Osteocyte (in vitro differentiated cells): ENCODE measurements around the gene RNU1-1. TPM values are rescaled to one million over a fixed set of nuclear protein-coding genes. Genes with fewer than 3 reads are reported as not detected.
A peak's percentile ranks its signal among the peaks of the same experiment; 100 is the strongest.
"Not testable (repeated sequence)": the region's sequence is repeated elsewhere in the genome, so short reads cannot be mapped to it uniquely, and the experiment has no call there.

Source experiments
- DNase-seq: peaks from one replicate; pipeline ENCODE4 v3.0.0; 2021; ENCODE audit warnings: mixed read lengths; ENCODE audit not compliant: unreplicated experiment; ENCODE audit errors: extremely low spot score
- H3K27ac Mint-ChIP-seq: one replicate; pipeline ENCODE4 v1.8.0; 2021; ENCODE audit warnings: mild to moderate bottlenecking, mixed read lengths; ENCODE audit not compliant: unreplicated experiment
- H3K27me3 Mint-ChIP-seq: one replicate; pipeline ENCODE4 v1.8.0; 2021; ENCODE audit warnings: mixed read lengths; ENCODE audit not compliant: unreplicated experiment
- H3K36me3 Mint-ChIP-seq: one replicate; pipeline ENCODE4 v1.8.0; 2021; ENCODE audit warnings: mixed read lengths; ENCODE audit not compliant: unreplicated experiment
- H3K4me1 Mint-ChIP-seq: one replicate; pipeline ENCODE4 v1.8.0; 2021; ENCODE audit warnings: mixed read lengths; ENCODE audit not compliant: unreplicated experiment
- H3K4me3 Mint-ChIP-seq: one replicate; pipeline ENCODE4 v1.8.0; 2021; ENCODE audit warnings: mild to moderate bottlenecking, moderate library complexity, mixed read lengths; ENCODE audit not compliant: unreplicated experiment
- H3K9me3 Mint-ChIP-seq: one replicate; pipeline ENCODE4 v1.8.0; 2021; ENCODE audit warnings: mixed read lengths; ENCODE audit not compliant: unreplicated experiment
- total RNA-seq: library from RNA; stranded (reverse); gene quantifications from 2 replicates; pipeline ENCODE4 v1.2.1, GENCODE V29; 2021

RNU1-1 gene
- total RNA-seq, 1 donor from 2014 or later, result 2,859 TPM

DNA sequence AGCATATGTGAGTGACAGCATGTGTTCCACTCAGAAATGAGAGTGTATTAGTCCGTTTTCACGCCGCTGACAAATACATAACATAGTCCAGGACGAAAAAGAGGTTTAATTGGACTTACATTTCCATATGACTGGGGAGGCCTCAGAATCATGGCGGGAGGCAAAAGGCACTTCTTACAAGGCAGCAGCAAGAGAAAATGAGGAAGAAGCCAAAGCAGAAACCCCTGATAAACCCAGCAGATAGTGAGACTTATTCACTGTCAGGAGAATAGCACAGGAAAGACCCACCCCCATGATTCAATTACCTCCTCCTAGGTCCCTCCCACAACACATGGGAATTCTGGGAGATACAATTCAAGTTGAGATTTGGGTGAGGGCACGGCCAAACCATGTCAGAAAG, 23.4 kb upstream of the RNU1-1 start:
- H3K27ac Mint-ChIP-seq, H3K36me3 Mint-ChIP-seq, DNase-seq, H3K4me3 Mint-ChIP-seq, H3K9me3 Mint-ChIP-seq: not testable (repeated sequence)
- Mint-ChIP-seq H3K27me3 (peaks cover 29% of the 10 kb centered on the region), H3K4me1 (peaks cover 11% of the 10 kb centered on the region)

DNA sequence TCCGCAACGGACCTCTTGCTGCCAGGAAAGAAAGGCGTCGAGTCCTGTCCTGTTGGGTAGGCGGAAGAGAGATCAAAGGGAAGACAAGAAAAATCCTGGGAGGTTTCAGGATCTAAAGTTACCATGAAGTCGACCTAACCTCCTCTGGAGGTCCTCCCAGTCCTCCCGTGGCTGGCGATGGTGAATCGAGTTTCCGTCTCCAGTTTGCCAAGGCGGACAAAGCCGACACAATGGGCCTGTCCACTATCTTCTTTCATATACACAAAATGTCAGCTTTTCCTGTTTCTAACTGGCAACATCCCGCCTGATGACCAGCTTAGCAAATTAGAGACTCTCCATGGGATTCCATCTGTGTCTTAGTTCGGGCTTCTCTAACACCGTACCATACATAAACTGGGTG, 22.7 kb upstream of the RNU1-1 start:
- not testable (repeated sequence) for H3K9me3 Mint-ChIP-seq, DNase-seq, H3K36me3 Mint-ChIP-seq, H3K27ac Mint-ChIP-seq, H3K4me3 Mint-ChIP-seq
- H3K4me1 Mint-ChIP-seq, result peaks cover 11% of the 10 kb centered on the region
- peaks cover 34% of the 10 kb centered on the region for H3K27me3 Mint-ChIP-seq

DNA sequence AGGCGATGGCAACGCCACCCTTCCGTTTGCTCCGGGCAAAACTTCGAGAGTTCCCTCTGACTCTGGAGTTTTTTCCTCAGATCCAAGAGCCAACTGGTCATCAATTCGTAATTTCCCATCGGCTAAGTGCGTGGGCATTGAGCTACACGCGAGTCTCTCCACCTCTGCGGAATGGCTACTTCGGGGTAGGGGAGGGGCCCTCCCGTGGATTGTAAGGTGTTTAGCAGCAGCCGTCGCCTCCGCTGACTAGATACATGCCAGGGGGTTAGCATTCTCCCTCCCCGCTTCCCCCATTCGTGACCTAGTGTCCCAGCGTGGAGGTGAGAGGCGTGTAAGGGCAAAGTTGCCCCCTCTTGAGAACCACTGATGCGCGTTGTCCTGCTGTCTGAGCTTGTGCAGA, 21.8 kb upstream of the RNU1-1 start:
- Mint-ChIP-seq H3K27me3 (peaks cover 29% of the 10 kb centered on the region), H3K4me1 (peaks cover 11% of the 10 kb centered on the region)
- H3K9me3 Mint-ChIP-seq, H3K27ac Mint-ChIP-seq, H3K36me3 Mint-ChIP-seq, H3K4me3 Mint-ChIP-seq, DNase-seq: not testable (repeated sequence)

DNA sequence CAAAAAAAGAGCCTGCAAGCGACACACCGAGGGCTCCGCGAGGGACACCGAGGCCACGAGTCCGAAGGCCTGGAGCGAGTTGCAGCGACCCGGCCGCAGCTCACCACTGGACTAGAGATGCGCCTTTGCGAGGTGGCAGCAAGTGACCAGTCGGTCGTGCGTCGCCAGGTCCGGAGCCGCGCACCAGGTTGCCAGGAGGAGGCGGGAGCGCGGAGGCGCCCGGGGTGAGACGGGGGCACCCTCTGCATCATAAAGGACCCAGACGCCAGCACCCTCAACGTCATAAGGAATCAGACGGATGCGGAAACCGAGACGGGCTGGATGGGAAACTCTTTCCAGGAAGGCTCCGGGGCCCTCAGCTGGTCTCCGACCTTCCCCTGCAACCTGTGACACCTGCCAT, 21.4 kb upstream of the RNU1-1 start:
- H3K9me3 Mint-ChIP-seq, DNase-seq, H3K27ac Mint-ChIP-seq, H3K36me3 Mint-ChIP-seq: not testable (repeated sequence)
- H3K4me3 Mint-ChIP-seq, result peak overlapping the region; percentile 72
- H3K27me3 Mint-ChIP-seq, result peaks cover 27% of the 10 kb centered on the region
- peaks cover 11% of the 10 kb centered on the region for H3K4me1 Mint-ChIP-seq

DNA sequence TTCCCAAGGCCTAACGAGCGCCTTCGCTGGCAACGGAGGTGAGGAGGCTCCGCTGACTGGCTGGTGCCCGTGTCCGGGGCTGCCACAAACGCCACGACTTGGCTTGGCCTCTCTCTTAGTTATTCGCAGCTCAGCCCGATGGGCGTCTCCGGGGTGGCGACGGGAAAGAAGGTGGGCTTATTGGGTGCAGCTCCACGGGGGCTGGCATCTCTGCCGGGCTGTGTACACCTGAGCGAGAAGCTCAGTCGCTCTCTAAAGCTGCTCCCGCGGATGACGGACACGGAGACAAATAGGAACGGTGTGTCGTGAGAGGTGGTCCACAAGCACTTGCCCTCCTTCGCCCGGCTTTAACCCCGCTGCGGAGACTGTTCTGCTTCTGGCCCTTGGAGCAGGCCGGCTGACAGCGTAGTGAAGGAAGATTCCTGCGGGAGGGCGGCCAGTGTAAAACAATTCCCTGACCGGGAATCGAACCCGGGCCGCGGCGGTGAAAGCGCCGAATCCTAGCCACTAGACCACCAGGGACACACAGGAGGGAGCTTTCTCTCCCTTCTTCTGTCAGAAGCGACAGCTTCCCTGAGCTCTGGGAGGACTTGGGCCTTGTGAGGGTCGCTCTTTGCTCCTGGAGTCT, 20.9 kb upstream of the RNU1-1 start:
- Mint-ChIP-seq H3K4me1 (peaks cover 11% of the 10 kb centered on the region), H3K27me3 (peaks cover 23% of the 10 kb centered on the region), H3K4me3 (peak overlapping the region; percentile 72)
- H3K36me3 Mint-ChIP-seq, H3K9me3 Mint-ChIP-seq, H3K27ac Mint-ChIP-seq: not testable (repeated sequence)
- peak; percentile 88 for DNase-seq

DNA sequence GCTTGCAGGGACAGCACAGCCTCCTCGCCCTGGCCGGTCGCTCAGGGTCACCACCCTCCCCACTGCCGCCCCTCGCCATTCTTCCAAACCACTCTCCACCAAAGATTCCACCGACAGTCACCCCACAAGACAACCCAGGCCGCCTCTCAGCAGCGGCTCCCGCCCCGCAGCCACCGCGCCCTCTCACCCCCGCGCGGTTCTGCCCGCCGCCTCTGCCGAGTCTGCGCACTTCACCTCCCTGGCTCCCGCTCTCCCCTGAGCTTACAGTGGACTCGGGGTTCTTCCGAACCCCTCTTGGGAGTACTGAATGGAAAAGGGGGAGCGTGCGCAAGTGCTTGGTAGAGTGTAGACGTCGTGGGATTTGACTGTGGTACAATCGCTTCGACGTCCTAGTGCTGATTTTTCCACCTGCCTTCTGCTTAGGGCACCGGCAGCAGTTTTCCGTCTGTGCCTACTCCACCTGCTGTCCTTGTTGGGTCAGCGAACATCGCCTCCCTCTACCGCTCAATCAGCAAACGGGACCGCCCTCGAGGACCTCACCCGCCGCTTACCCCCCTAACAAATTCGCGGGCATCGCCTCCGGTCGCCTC, 20.2 kb upstream of the RNU1-1 start:
- not testable (repeated sequence) for DNase-seq, H3K9me3 Mint-ChIP-seq, H3K36me3 Mint-ChIP-seq, H3K27ac Mint-ChIP-seq
- Mint-ChIP-seq H3K27me3 (peaks cover 23% of the 10 kb centered on the region), H3K4me3 (peak overlapping the region; percentile 72), H3K4me1 (peaks cover 11% of the 10 kb centered on the region)

DNA sequence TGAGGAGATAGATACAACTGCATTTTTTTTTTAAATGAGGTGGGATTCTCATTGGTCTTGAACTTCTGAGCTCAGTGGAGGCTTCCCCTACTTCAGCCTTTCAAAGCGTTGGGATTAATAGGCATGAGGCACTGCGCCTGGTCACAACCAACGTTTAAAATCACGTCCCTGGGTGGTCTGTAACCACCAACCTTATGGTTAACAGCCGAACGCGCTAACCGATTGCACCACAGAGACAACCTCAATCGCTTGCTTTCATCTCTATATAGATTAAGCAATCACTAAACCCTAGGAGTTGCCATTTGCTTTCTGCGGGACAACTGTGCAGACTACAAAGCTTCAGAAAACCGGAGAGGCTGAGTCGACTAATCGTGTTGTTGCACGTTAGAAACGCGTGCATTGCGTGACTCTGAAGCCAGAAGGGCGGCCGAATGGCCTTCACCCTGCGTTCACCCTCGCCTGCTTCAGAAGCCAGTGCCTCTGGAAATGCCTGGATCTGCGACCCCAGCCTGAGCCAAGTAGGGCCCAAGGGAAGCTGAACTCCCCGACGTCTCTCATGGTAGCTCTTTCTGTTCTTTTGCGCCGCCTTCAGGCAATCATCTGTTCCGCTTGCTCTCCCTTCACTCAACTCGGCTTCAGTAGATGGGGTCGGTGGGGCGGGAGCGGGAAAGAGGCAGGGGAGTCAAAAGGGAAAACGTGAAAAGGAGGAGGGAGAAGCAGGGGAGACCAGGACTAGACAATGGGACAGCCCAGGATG, 18.3 kb upstream of the RNU1-1 start:
- peaks cover 11% of the 10 kb centered on the region for H3K4me1 Mint-ChIP-seq
- H3K27me3 Mint-ChIP-seq, result peaks cover 30% of the 10 kb centered on the region
- H3K36me3 Mint-ChIP-seq, H3K27ac Mint-ChIP-seq, DNase-seq, H3K9me3 Mint-ChIP-seq, H3K4me3 Mint-ChIP-seq: not testable (repeated sequence)

DNA sequence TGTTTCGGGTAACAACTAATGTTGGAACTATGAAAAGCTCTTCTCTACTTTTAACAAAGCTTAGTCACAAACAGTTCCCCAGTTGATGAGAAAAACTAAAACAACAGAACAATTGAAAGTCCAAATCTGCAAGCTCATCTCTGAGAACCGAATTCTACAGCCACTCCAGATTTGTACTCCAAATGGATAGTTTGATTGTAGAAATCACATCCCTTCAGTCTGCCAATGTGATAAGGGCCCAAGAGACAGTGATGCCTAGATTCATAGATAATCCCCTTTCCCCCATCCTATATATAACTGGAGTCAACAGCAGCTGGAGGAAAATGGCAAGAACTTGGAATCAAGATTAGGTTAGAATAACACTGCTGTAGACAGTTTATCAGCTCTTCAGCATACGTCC, 14.3 kb upstream of the RNU1-1 start:
- H3K4me3 Mint-ChIP-seq, H3K4me1 Mint-ChIP-seq, H3K36me3 Mint-ChIP-seq, DNase-seq, H3K27ac Mint-ChIP-seq, H3K9me3 Mint-ChIP-seq: not testable (repeated sequence)
- H3K27me3 Mint-ChIP-seq, result peaks cover 54% of the 10 kb centered on the region

DNA sequence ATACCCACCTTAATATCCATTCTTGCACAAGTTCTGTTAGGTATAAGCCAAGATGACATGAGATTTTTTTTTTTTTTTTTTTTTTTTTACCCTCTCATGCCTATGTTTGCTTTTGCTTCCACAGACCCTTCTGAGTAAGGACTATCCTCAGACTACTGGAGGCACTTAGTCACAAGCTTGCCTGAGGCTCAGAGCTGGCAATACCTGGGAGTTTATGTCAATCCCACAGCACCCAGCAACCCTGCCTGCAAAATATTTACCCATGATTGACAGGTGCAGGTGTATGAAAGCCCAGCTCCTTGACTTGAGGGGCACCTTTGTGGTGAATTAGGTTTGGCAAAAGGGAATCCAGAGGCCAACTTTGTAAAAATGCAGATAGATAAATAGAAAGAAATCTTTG, 11.7 kb upstream of the RNU1-1 start:
- not testable (repeated sequence) for H3K4me3 Mint-ChIP-seq, DNase-seq, H3K27ac Mint-ChIP-seq, H3K9me3 Mint-ChIP-seq, H3K4me1 Mint-ChIP-seq, H3K36me3 Mint-ChIP-seq
- peaks cover 63% of the 10 kb centered on the region for H3K27me3 Mint-ChIP-seq

DNA sequence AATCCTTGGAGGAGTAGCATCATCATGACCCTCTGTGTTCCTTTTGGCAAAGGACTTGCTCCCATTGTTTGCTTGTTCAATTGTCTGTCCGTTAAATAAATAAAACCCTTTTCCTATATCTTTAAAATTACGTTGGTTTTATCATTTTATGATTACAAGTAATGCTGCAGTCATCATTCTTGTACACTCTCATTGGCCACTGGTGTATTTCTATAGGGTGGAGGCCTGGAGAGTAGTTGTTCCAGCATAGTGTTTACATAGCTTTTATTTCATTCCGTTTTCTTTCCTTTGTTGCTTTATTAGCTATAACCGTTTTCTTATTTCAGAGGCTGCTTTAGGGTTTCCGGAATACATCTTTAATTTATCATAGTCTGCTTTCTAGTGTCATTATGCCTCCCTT, 7.6 kb upstream of the RNU1-1 start:
- H3K27ac Mint-ChIP-seq, DNase-seq, H3K36me3 Mint-ChIP-seq, H3K4me3 Mint-ChIP-seq, H3K4me1 Mint-ChIP-seq, H3K9me3 Mint-ChIP-seq: not testable (repeated sequence)
- H3K27me3 Mint-ChIP-seq, result peaks cover 86% of the 10 kb centered on the region
